NCI-H128 (cell line): ENCODE data around the gene MAD1L1.

Experiments
- DNase-seq: peaks from one replicate; lab custom pipeline; 2025; ENCODE audit not compliant: unreplicated experiment; lab: John Stamatoyannopoulos, UW

Gene MAD1L1

DNA sequence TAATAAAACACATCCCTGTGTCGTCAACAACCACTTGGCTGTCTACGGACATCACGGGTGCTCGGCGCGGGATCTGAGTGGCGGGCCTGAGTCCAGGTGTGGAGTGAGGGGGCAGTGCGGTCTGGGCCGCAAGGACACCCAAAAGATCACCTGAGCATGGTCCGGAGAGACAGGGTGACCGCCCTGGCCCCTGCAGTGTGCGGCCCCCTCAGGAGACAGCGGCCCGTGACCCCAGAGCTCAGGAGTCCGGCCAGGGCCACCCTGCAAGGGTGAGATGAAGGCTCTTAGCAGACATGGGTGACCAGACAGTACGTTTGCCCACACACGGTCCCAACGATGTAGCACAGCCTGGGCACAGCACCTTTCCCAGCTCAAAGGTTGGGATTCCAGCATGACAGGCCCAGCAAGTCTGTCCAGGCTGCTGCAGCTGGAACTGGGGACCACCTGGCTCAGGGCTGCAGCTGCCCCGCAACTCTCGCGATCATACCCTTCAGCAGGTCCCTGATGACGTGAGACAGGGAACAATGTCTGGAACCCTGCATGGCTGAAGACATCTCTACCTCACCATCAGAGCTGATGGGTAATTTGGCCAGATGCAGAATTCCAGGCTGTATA lies 324.9 kb downstream of the MAD1L1 start:
- DNase-seq, result no peak

DNA sequence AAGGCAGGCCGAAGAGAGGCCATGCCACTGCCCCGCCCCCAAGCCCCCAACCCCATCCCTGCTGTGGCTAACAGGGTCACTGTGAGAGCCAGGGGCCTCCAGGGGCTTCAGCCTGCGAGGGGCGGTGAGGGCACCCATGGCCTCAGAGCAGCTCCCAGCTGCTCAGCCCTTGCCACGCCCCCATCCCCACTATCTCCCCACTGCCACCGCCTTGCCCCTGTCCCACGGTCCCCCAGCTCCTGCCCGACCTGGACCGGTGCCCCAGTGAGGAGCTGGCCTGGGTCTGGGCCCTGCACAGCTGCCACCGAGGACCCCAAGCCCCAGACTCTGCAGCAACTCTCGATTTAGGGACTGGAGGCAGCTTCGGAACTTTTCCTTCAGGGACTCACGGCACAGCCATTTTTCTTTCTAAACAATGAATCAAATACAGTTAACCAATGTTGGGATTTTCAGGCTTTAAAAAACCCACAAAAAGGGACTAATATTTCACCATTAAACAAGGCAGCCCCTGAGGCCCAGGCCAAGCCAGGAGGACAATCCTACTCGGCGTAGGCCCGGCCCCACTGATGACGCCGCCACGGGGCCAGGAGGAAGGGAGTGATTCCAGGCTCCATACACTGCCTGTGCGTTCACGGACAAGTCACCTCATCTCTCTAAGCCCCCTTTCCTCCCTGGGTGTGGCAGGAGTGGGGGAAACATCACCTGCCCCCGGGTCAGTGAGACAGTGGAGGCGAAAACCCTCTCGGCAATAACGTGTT lies 325.6 kb downstream of the MAD1L1 start:
- DNase-seq, result no peak

DNA sequence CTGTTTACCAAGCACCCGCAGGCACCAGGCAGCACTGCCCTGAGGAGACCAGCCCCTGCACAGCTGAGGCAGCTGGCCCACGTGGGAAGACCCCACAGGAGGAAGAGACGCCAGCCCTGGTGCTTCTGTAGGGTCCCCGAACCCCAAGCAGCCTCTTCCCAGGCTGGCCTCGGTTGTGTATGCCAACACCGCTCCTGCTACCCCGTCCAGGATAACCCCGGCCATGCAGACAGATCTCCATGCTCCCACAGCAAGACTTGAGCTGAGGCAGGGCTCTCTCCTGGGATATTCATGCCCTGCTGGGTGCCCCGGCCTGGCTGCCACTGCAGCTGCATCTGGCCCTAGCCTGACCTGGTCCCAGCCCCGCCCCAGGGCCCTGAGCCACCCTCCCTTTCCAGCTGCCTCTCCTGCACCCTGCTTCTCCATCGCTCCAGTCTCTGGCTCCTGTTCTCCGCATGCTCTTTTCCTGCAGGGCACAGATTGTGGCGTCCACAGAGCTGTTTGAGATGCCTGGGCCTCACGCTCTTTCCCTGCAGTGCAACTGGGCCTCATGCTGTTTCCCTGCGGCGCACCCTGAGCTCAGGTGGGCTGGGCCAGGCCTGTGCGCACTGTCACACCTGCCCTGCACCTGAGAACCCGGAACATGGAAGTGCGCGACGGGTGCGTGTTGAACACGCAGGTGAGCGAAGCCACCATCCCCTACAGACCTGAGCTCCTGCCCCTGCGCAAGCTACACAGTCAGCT lies 326.5 kb downstream of the MAD1L1 start:
- DNase-seq, result no peak

DNA sequence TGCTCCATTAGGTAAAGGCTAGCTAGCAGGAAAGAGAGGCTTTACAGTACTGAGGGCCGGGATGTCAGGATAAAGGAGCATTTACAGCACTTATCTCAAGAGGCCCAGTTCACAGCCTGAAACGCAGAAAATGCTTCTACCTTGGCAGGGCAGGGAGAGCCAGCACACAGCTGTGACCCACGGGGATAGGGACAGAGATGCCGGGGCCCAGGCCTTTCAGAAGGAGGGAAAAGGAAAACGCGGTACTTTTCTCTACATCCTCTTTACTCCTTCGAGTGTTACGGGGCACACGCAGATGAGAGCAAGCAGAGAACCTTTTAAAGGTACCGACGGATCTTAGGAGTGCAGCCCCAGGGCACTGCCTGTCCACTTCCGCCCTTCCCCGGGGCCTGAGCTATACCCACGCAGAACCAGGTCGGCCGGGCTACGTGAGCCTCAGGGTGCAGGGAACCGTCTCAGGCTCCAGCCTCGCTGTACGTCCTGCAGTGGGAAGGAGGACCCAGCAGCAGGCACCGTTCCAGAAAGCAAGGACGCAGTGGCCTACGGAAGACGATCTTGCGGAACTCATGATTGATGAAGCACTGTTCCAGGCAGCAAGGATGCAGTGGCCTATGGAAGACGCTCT lies 330.4 kb downstream of the MAD1L1 start:
- DNase-seq, result no peak

DNA sequence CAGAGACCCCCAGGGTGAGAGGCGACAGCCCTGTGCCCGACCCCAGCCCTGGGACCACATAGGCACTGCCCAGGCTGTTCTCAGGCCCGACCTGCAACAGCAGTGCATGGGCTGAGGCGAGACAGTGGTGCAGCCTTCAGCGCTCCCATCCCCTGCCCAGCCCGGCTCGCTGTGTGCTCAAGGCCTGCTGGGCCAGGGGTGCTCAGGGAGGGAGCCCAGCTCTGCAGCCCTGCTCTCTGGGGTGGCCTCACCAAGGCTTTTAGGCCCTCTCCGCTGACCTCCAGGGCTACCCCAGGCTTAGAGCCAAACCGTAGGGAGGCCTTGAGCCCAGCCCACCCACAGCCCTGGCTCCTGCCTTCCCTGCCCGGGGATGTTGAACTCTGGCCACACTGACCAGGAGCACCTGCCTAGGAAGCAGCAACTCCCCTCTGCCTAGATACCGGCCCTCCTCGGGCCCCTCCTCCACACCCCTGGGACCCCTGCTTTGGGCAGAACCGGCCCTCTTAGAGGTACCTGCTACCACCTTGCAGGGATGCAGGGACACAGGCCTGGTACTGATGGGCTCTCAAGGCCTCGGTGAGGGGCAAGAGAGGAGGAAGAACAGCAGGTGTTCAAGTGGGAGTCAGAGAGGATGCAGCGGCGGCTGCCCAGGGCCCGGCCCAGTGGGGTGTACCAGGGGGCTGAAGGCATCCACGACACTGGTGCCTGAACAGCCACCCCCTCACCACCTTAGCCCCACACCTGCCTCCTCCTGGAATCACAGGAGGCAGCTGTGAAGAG lies 331.1 kb downstream of the MAD1L1 start:
- DNase-seq, result no peak

DNA sequence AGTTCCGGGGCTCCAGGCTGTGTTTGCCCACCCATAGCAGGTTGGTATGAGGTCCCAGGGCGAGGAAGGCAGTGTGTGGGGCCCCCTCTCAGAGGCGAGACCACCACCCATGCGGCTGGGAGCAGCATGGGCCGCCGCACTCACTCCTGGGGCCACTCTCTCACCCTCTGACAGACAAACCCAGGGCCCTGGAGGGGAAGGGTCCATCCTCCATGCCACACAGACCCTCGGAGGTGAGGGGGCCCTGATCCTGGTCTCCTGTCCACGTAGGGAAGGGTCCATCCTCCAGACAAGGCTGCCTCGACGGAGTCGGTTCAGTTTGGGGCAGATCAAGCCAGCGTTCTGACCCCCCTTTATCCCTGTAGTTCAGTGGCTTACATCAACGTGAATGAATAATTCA lies 331.9 kb downstream of the MAD1L1 start:
- no peak for DNase-seq

DNA sequence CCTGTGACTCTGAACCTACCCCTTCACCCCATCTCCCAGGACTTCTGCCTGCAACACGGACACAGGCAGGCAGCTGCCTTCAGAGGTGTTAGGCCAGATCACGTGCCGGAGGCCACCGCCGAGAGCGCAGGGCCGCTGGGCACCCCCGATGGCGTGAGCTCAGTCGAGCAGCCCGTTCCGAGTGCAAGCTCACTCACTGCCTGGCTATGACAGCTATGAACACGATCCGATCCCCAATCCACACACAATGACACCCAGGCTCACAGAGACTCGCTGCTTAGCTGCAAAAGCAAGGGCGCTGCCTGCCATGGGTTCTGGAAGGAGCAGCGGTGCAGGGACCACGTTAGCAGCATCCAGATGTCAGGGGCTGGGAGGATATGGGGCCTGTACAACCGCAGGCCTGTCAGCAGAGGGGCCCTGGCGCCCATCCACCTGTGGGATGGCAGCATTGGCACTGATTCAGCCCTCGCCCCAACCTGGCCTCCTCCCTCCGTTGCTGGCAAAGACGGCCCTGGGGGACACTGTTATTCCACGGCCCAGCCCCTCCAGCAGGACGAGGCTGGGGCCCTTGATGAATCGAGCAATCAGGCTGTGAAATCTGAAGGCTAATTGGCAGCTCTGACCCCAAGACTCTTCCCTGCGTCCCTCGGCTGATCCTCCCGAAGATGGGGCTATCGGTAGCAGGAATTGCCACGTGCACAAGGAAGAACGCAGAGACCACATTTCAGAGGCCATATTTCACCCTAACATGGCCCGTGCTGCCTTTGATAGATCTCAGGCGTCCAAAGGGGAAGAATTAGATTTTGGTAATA lies 332.6 kb downstream of the MAD1L1 start:
- DNase-seq, result no peak

DNA sequence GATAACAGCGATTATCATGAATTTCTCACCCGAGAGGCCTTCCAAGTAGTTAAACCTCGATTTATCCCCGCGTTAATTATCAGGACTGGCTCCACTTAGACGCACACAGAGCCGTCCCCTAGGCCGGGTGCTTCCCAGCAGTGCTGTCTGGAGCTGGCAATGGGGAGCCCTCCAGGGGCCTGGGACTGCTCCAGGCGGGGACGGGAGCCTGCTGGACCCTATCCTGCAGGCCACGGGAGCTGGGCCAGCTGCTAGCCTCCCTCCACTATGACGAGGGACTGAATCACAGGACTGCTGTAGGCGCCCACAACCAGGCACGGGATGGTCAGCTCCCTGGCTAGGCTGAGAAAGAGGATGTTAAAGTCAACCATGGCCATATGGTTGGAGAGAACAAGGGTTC lies 333.5 kb downstream of the MAD1L1 start:
- DNase-seq, result no peak

DNA sequence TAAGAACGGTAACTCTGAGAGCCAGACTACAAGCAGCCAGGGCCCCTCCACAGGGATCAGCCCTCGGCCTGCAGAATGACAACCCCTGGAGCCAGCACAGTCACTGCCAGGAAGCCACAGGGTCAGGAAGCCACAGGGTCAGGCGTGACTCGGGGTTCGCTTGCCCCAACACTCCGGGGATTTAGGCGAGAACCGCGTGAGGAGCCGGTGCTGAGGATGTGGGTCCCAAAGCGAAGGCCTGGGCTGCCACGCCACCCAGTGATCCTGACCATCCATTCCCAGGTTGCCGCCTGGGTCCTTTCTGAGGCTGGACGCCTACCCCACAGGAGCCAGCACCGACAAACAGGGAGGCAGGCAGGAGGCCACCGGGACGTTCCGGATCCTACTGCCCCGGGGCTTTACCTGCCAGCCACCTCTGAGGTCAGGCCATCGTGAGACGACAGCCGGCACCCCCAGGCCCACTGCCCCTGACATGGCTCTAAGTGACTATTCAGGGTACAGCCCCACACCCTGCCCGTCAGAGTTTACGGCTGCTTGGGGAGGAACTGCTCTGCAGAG lies 334.0 kb downstream of the MAD1L1 start:
- DNase-seq, result no peak

DNA sequence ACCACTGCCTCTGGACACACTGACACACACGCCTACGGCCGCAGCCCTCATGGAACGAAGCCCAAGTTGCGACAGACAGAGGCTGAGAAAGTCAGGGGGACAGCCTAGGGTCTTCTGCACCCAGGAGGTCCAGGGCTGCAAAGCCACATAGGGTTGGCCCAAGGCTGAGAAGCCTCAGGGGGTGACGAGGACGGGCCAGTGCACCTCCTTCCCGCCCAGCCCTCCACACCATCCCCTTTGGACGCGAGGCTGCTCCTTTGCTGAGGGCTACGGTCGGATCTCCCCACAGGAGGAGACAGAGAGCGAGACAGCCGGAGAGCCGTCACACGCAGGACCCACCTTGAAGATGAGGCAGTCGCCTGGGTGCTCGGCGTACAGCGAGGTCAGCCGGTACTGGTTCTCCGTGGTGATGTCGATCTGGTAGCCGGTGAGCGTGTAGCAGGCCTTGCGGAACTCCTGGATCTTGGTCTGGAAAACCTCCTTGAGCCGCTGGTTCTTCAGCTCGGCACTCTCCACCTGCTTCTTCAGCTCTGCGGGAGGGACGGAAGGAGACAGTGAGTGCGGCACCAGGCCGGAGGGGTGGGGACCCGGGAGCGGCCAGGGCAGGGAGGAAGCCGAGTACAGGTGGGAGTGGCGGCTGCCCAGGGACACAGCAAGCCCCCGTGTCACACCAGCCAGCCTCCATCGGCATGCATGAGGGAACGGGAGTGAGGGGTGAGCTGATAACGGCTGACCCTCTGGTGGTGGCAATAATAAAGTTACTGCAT lies 334.7 kb downstream of the MAD1L1 start:
- no peak for DNase-seq

DNA sequence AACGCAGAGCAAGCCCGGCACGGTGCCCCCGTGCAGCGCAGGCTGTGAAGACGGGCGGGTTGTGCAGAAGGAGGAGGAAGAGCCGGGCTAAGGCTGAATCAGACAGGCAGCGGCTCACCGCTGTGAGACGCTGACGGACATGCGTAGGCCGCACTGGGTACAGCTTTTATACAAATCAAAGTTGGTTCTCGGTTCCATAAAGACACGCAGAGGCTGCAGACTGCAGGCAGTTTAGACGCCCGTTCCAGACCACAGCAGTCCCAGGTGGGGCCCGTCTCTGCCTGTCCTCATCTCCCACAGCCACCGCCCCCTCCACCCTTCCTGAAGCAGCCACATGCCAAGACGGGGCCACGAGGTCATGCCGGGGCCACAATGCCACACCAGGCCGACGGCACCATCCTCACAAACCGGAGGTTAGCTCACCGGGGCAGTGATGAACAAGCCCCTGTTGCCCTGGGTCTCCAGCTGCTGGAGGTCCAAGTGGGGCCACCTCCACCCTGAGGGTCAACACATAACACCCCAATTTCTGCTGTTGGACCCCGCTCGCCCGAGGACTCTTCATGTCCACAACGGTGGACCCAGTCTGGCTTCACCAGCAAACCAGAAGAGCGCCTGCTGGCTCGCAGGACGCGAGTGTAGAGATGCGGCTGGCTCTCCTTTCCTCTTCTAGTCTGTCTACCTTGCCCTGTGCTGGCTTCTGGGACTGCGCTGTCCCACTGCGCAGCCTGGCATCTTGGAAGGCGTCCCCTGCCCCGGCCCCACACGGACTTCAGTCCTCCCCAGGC lies 335.5 kb downstream of the MAD1L1 start:
- no peak for DNase-seq

DNA sequence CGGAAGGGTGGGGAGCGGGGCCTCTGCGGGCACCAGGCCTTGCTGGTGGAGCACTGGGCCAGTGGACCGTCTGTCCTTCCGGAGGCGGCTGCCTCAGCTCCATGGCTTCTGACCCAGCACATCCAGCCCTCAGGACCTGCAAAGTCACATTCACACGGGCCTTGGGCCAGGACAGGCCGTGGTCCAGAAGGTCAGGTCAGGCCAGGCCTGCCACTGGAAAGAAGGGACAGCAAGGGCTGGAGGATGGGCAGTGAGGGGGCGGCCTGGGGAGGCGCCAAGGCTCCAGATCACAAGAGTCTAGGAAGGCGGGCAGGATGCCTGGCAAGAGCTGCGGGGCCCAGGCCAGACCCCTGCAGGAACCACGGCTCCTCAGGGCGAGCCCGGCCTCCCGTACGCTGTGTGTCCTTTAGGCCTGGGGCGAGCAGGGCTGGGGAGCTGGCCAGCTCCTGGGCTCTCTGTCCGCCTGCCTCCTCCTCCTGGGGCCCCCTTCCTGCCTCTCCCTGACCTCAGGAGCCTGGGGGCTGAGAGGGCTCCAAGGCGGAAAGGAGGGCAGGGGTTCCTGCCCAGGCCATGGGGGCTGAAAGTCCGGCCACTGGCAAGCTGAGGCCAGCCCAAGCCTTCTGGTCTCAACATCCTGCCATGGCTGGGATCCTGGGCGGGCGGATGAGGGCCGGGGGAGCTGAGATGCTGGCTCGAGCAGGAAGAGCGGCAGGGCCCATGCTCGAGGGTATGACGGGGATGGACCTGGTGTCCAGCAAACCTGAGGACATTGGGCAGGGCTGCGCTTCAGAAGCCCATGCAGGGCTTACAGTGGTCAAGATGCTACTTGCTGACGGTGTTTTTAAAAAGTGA lies 336.9 kb downstream of the MAD1L1 start:
- DNase-seq, result no peak

DNA sequence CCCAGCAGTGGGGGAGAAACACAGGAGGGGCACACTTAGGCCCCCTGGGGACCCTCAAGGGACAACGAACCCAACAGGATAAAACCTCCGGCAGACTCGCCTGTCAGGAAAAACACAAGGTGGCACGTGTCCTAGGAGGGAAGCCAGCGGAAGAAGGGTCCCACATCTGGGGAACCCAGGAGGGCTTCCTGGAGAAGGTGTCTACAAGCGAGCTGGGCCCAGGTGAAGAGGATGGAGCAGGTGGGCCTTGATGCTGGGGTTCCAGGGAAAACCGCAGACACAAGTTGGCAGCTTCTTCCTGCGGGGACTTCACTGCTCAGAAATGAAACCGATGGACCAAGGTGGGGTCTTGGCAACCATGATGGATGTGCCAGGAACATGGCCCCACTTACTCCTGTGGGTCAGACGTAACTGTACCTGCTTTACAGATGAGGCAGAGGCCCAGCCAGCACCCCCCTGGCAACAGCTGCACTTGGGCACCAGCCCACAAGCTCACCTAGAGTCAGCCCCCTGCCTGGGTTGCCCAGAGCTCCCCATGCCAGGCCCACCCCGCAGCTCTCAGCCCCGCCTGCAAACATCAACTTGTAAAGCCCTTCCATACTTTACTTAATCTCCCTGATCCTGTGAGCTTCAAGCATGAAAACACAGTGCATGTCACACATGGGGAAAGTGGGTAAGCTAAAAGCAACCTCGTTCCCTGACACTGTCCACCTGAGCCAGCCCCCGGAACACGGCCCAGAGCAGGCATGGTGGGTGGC lies 337.7 kb downstream of the MAD1L1 start:
- no peak for DNase-seq

DNA sequence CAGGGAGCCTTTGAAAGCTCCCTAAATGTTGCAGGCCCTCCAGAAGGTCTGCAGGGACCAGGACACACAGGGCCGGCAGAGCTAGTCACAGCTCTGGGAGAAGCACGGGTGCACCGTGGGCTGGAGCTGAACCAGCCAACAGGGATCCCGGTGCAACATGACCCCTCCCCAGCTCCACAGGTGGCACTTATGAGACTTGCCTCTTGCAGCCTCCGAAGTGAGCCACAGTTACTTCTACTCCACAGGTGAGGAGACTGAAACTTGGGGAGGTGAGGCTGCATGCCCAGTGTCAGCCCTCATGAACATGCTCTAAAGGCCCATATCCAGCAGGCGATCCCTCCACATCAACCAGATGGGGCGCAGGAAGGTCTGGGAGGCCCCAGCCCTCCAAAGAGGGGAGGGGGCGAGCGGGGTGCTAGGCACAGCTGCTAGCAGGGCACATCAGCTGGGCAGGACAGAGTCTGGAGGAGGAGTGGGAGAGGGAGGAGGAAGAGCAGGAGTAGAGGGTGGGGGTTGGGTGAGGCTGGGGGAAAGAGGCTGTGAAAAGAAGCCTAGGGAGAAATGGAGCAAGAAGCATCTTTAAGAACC lies 338.3 kb downstream of the MAD1L1 start:
- DNase-seq, result no peak

DNA sequence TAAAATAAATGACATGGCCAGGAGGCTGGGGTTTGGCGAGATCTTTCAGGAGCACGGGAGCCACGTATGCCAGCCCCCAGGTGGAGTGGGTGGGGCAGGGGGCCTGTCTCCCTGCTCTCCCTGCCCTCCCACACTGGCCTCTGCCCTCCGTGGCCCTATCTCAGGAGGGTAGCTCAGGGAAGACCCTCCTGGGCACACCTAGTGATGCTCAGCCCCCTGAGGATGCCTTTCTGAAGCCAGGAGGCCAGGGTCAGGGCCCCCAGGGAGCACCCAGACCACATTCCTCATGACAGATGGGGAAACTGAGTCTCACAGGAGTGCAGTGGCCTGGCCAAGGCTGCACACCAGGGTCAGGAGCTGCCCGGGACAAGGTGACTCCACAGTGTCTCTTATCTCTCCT lies 339.3 kb downstream of the MAD1L1 start:
- no peak for DNase-seq

DNA sequence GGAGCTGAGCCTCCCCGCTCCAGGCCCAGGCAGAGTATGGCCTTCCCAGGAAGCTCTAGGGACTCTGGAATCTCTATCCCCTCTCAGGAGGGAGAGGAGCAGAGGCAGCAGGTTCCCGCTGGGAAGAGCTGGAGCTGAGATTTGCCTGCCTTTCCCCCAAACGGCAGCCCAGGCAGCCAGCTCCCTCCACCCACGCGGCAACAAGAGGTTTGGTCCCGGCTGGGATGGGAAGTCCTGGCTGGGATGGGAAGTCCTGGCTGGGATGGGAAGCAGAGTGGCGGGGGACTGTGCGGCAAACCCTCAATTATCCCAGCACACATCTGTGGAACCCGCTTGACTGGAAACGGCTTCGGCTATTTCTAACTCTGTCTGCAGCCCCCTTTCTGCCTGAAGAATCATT lies 339.7 kb downstream of the MAD1L1 start:
- no peak for DNase-seq
